Left colon (tissue), 2 donors: ENCODE measurements around the gene INSIG2. TPM values are rescaled to one million over a fixed set of nuclear protein-coding genes. Genes with fewer than 3 reads are reported as not detected.

Source experiments
- ATAC-seq: fragments of 200-7000 bp; cut with Tn5 transposase; one replicate; pipeline ENCODE4 v1.9.1; 2020; ENCODE audit warnings: mild to moderate bottlenecking, moderate library complexity
- DNase-seq, 2 donors: peaks; one replicate each; pipeline ENCODE4 v3.0.0-alpha.2; 2020
- intact Hi-C, 2 donors: fragments of 100-400 bp; cut with DNase I in 1 of 2; cut with micrococcal nuclease in 1 of 2; formaldehyde crosslinking; loops; one replicate each; pipeline versions ENCODE4 v1.11.2 to v1.14.0; 2022; cut with DNase I, micrococcal nuclease
- total RNA-seq, 2 donors: library from RNA; stranded (reverse); fragmentation: NEBNext Ultra II Directional; extraction: Animal tissue kit (Norgen Biotek cat#: 25700); gene quantifications; one replicate each; pipeline ENCODE4 v1.2.1, GENCODE V29; 2021
- donor health status: DM: no; HTN: no; CAD: no.
- donor health status: DM: yes; HTN: yes; CAD: no.

INSIG2 gene
- total RNA-seq, 2 donors from 2014 or later: 12.7 to 20.6 TPM

GRCh38 chr2:118056165-118056534 lies 32.1 kb upstream of the INSIG2 start:
- intact Hi-C loops: no loop called here
- ATAC-seq (no peak), DNase-seq (peak in 1 of 2 donors; percentile 28)

- no peak for ATAC-seq
- no peak for DNase-seq
- intact Hi-C loops: no loop called here
Observed at GRCh38 chr2:118056801-118057200, 31.5 kb upstream of the INSIG2 start.

- ATAC-seq (no peak), DNase-seq (no peak)
- intact Hi-C loops: no loop called here
Observed at GRCh38 chr2:118058951-118059350, 29.3 kb upstream of the INSIG2 start.

- DNase-seq (no peak), ATAC-seq (no peak)
- intact Hi-C loops: no loop called here
Observed at GRCh38 chr2:118059919-118060478, 28.3 kb upstream of the INSIG2 start.

DNA sequence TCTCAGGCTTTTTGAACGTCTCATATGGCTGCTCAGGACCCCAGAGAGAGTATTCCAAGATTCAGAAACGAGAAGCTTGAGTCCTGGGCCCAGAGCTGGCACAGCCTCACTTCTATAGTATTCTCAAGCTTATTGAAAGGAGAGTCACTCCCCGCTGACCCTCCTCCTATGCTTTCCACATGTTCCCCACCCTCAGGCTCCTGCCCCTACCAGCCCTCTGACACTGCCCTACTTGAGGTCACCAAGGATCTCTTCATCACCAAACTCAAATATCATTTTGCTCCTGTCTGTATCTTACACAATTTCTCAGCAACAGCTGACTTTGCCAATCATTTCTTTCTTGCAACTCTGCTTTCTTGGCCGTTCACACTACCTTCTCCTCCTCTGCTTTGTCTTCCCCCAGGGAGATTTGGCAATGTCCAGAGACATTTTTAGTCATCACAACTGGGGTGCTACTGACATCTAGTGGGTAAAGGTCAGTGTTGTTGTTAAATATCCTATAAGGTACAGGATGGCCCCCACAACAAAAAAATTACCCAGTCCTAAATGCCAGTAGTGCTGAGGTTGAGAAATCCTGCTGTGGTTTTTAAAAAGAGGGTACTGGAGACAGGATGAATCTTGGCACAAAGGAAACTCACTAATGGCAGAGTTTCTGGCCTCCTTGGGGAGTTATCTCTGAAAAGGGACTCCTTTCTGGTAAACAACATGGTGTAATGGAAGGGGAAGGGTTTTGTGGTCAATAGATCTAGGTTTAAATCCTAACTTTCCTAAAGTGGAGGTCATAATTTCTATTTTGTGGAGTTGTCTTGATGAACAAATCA lies 26.9 kb upstream of the INSIG2 start:
- DNase-seq (no peak), ATAC-seq (no peak)
- intact Hi-C loops: no loop called here

- ATAC-seq (peak; percentile 79), DNase-seq (no peak)
- intact Hi-C loops: no loop called here
Observed at GRCh38 chr2:118062048-118062447, 26.2 kb upstream of the INSIG2 start.

DNA sequence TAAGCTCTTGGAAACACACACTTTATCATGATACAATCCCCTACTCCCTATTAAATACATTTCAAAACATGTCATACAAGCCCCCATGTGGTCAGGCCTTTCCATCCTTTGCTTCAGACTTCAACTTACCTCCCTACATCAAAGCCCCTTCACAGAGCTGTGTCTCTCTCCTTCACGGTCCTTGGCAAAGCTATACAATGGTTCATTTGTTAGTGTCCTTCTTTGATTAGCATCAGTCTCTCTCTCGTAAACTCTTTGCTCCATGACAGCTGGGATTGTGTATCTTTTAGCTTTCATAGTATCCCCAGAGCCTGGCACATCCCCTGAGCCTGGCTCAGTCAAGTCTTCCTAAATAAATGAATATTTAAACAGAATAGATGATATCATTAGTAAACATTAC lies 25.6 kb upstream of the INSIG2 start:
- no peak for ATAC-seq
- intact Hi-C loops: no loop called here
- no peak for DNase-seq

DNA sequence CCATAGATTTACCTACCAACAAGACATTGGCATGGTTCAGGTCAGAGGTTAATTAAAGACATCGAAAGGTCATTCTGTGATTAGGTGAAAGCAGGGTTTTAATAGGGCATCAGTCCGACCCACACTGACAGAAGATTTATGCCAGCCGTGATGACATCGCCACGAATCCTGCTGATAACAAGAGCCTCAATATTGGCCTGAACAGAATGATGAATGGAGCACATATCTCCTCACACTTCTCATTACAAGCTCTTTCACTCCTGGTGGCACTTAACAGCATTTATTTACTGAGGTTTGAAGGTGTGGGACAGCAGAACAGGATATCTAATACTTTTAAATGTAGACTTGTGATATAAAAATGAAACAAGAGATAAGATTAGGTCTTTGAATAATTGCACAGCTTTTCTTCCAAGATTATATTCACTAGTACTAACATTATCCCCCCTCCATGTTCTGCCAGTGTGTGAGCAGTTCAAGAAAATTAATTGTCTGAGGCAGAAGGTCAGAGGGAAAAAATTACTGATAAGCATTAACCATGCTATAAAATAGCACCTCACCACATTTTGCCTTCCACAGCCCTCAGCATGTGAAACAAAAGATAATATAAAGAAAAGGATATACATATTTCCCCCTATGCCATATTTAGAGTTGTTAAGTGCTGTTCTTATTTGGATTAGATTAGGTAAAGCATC lies 23.1 kb upstream of the INSIG2 start:
- DNase-seq (no peak), ATAC-seq (no peak)
- intact Hi-C loops: no loop called here

GRCh38 chr2:118065921-118066511 lies 22.3 kb upstream of the INSIG2 start:
- ATAC-seq (no peak), DNase-seq (no peak)
- intact Hi-C loops: no loop called here

DNA sequence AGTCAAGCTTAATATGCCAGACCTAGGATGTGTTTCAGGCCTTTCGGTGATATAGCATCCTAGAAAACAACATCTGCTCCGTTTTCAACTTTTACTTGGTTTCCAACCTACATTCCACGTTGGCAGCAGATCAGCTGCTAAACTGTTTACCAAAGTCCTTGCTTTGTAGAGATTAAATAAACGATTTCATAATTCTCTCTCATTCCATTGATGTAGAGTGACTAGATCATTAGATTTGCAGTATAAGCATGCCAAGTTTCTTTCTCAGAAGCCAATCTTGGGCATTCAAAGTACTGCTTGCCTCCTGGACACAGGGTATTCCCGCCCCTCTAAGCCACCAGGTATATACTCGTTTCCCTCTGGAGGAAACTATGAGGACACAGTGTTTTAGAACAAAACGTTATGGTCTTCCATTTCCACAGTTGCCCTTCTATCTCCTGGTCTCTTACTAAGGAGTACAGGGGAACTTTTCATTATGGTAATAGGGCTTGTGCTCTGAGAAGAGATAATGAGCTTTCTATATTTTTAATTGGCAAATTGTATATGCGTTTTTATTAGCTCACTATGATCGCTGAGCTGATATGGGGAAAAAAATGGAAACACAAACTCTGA lies 10.5 kb upstream of the INSIG2 start:
- ATAC-seq (no peak), DNase-seq (no peak)
- intact Hi-C loops: no loop called here

- DNase-seq (no peak), ATAC-seq (no peak)
- intact Hi-C loops: no loop called here
Observed at GRCh38 chr2:118078734-118079133, 9.5 kb upstream of the INSIG2 start.

DNA sequence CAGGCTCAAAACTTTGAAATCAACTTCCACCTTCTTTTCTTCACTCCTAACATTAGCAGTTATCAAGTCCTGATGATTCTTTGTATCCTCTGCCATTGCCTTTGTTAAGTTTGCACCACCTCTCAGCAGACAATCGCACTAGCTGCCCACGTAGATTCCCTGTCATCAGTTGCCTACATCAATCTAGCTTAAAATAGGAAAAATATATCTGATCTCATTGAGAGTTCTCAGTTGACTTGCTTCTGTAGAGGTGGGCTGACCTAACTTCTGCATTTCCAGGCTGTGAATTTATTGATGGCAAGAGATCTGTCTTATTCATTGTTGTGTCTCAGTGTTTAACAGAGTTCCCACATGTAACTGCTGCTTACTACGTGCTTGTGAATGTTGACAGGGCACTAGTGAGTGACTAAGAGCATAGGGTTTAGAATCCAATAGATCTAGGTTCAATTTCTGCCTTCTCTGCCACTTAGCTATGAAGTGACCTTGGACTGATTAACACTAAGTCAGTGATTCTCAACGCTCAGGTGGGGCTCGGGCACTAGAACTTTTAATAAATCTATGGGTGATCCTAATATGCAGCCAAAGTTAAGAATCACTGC lies 3.7 kb upstream of the INSIG2 start:
- no peak for ATAC-seq
- intact Hi-C loops: loop anchor here in 1 of 2 donors (10.0 kb wide), 2 partner anchors 110 to 270 kb away; partner anchors contain the start of gene DDX18
- DNase-seq: no peak

GRCh38 chr2:118085173-118086023 lies 2.9 kb upstream of the INSIG2 start:
- DNase-seq: no peak
- no peak for ATAC-seq
- intact Hi-C loops: loop anchor here in 1 of 2 donors (10.0 kb wide), 2 partner anchors 109 to 271 kb away; partner anchors contain the start of gene DDX18

DNA sequence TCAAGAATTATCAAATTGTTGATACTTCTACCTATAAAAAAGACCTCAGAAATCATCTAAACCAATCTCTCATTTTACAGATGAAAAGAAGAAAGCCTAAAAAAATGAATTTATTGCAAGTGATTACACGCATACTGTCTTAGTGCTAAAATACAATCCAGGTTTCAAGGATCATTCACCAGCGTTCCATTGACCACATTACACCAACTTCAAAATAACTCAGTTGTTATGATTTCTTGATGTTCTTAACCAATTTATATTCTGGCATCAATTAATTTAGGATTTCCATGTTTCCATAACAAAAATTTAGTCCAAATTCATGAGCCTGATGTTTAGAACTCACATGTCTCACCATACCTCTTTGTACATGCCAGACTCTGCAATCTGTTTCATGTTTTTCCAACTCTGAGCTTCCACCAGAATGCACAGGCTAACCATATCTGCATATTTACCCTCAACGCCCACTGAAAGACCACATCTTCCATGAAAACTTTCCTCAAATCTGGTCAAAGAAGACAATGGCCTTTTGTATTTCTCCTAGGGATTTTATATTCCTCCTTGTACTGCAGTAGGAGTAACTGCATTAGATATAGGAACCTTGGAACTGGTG lies 2.1 kb upstream of the INSIG2 start:
- ATAC-seq (no peak), DNase-seq (no peak)
- intact Hi-C loops: loop anchor here in 1 of 2 donors (10.0 kb wide), 2 partner anchors 109 to 271 kb away; partner anchors contain the start of gene DDX18

DNA sequence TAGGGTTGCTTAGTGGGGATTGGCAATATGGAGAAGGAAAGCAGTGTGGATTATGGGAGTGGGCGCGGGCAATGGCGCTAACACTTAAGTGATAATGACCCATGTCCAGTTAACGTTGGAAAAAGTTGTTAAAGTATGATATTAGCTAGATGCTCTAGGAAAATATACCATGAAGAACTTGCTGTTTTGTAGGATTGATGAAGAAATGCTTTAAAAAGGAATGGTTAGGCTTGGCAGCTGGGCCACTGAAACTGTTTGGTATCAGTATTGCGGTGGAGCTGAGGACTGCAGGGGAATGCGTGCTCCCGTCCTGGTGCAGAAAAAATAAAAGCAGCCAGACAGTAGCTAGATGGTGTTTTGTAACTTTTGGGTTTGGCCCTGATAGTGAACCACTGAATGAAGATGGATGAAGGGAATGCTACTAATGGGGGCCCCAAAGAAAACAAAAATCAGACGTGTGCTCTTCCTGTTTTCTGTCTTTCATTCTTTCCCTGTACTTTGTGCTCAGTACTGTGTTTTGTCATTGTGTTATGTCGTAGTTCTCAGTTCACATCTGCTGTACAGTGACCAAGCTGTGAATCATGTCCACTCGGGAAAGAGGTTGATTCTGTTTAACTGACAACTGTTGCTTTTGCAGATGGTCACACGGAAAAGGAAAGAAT lies 999 bp downstream of the INSIG2 start:
- peak; percentile 55 for ATAC-seq
- peak; percentile 28 to 41 for DNase-seq
- intact Hi-C loops: loop anchor here in 1 of 2 donors (10.0 kb wide), 2 partner anchors 106 to 274 kb away; partner anchors contain the start of gene DDX18

DNA sequence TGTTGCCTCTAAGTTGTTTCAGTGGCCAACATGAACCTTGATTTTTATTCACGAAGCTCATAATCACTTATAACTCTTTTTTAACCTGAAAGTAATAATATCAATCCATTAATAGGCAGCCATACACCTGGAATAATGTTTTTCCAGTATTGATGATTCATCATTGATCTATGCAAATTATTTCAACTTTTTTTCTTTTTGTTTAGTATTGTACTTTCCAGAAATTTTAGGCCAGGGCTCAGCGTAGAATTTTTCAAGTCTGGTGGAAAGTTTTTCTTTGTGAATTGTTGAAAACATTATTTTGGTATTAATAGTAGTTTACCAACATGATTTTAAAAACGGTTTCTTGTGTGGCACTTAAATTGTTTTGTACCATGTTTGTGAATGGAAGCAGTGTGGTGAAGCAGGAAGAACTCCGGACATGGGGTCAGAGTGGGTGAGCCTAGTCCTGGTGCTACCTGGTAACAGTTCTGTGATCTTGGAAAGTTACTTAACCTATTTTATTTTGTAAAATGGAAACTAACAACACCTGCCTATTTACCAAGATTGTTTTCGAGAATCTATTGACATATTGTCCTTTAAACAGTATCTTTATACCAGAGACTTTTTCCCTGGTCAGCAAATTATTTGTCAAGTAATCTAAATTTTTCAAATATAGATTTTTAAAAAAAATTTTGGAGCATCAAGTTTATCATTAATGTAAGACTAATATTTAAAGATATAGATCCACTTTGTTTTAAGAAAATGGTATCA lies 2.3 kb downstream of the INSIG2 start:
- DNase-seq (no peak), ATAC-seq (no peak)
- intact Hi-C loops: no loop called here
